ENCODE measurements around the gene PDGFD.

The PDGFD gene

DNA sequence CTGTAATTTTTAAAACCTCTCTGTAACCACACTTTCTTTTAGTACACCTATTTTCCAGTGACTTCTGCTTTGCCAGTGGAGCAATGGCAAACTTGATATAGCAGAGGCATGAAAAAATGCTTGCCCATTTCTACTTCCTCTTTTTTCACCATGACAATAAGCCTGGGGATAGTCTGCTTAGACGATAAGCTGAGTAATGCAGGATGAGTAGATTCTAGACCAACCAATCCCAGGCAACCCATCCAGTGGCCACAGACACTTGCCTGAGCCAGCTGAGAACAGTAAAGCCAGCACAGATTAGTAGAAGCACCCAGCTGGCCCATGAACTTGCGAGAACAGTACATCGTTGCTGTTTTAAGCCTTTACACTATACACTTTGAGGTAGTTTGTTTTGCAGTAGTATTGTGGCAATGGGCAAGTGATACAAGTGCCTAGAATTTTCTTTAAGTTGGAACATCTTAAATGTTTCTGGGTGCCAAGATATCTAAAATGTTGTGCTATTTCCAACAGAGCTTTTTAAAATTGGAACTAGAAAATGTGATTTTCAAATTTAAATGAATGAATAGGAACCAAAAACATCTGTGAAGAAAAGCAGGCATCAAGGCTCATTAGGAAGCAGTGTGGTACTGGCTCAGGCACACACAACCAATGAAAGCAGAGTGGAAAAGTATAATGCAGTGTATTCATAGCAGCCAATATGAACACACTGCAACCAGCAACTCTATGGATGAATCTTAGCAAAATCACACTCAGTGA is 89.8 kb downstream of the PDGFD start:
- H3K36me3 ChIP-seq (ENCODE audit: control insufficient read depth in 4 of 4, insufficient read depth in 4 of 4, low read length in 3 of 4) = no peaks in the 10 kb centered on the region
- no peaks in the 10 kb centered on the region for H3K9me3 ChIP-seq (ENCODE audit: control extremely low read depth in 1 of 5, control insufficient read depth in 4 of 5, insufficient read depth in 2 of 5, low read depth in 1 of 5, low read length in 4 of 5)
- no peak overlapping the region for H3K27ac ChIP-seq (ENCODE audit: insufficient read depth in 1 of 2, low read depth in 1 of 2, low read length in 2 of 2, poor library complexity in 1 of 2, severe bottlenecking in 2 of 2)
- ChIA-PET CTCF (no interaction called here), POLR2A (no interaction called here)
- H3K4me3 ChIP-seq (ENCODE audit: control insufficient read depth in 1 of 7, extremely low read depth in 1 of 7, insufficient read depth in 4 of 7, low read depth in 2 of 7, low read length in 6 of 7) = no peak overlapping the region
- 42% methylated on average over 2 of the region's 3 CpGs for WGBS (ENCODE audit: insufficient coverage)
- H3K27me3 ChIP-seq (replicated peaks in 2 of 5; ENCODE audit: control insufficient read depth in 4 of 5, insufficient read depth in 5 of 5, low read length in 4 of 5) = no peaks in the 10 kb centered on the region
- peak; percentile 80 to 97 (median 95) for DNase-seq
- H3K4me1 ChIP-seq (ENCODE audit: control extremely low read depth in 1 of 4, control insufficient read depth in 4 of 4, insufficient read depth in 4 of 4, low read length in 3 of 4) = peaks cover 3 to 35% (median 16%) of the 10 kb centered on the region in 4 experiments

DNA sequence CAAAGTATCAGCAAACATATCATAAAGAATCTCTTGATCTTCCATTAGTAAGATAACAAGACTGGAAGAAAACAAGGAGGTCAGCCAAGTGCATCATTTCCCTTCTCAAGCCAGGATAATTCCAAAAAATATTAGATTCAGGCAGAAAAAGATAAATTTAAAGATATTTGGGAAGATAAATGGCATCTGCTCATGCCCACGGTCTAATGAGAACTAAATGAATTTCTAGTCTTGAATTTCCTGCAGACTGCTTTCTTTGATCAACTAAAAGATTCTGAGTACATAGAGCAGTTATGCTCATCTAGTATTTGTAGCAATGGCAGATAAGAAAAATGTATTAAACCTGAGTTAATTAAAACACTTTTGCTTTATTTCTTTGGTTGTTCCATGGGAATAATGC is 96.4 kb downstream of the PDGFD start:
- 86% methylated on average over 1 of the region's 1 CpG for WGBS (ENCODE audit: insufficient coverage)
- Histone ChIP-seq H3K9me3 (ENCODE audit: control extremely low read depth in 1 of 5, control insufficient read depth in 4 of 5, insufficient read depth in 2 of 5, low read depth in 1 of 5, low read length in 4 of 5) (peaks cover 0 to 2% (median 0%) of the 10 kb centered on the region in 5 experiments), H3K27ac (ENCODE audit: insufficient read depth in 1 of 2, low read depth in 1 of 2, low read length in 2 of 2, poor library complexity in 1 of 2, severe bottlenecking in 2 of 2) (no peak overlapping the region), H3K36me3 (ENCODE audit: control insufficient read depth in 4 of 4, insufficient read depth in 4 of 4, low read length in 3 of 4) (no peaks in the 10 kb centered on the region), H3K4me3 (ENCODE audit: control insufficient read depth in 1 of 7, extremely low read depth in 1 of 7, insufficient read depth in 4 of 7, low read depth in 2 of 7, low read length in 6 of 7) (no peak overlapping the region), H3K27me3 (replicated peaks in 2 of 5; ENCODE audit: control insufficient read depth in 4 of 5, insufficient read depth in 5 of 5, low read length in 4 of 5) (no peaks in the 10 kb centered on the region), H3K4me1 (ENCODE audit: control extremely low read depth in 1 of 4, control insufficient read depth in 4 of 4, insufficient read depth in 4 of 4, low read length in 3 of 4) (peaks cover 0 to 11% (median under 1%) of the 10 kb centered on the region in 4 experiments)
- DNase-seq = no peak
- ChIA-PET POLR2A (no interaction called here), CTCF (no interaction called here)

DNA sequence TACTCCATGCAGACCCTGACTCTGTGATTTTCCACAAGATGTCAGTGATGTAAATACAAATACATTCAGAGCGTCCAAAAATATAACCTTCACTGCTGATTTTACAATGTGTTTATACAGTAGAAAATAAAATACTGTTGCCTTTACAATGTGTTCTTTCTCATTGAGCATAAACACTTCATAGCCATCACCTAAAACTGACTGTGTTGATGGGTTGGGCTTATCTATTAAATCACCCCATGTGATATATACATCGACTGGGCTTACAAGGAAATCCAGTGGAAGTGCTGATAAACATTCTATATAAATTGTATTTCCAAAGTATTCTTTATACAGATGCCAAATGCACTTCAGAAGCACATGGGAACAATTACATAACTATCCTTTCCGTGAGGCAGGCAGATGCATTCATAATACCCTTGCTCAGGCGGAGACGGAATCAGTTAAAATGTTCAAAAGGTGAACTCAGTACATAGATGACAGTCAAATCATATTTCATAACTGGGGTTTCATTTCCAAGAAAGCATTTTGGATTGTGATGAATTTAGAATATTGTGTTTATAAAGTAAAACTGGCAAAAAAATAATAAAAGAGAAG is 99.8 kb downstream of the PDGFD start:
- no CpG with 5 or more reads among the region's 5 CpGs for WGBS (ENCODE audit: insufficient coverage)
- no peaks in the 10 kb centered on the region for H3K36me3 ChIP-seq (ENCODE audit: control insufficient read depth in 4 of 4, insufficient read depth in 4 of 4, low read length in 3 of 4)
- peaks cover 0 to 2% (median 0%) of the 10 kb centered on the region in 5 experiments for H3K9me3 ChIP-seq (ENCODE audit: control extremely low read depth in 1 of 5, control insufficient read depth in 4 of 5, insufficient read depth in 2 of 5, low read depth in 1 of 5, low read length in 4 of 5)
- ChIA-PET CTCF (no interaction called here), POLR2A (no interaction called here)
- no peak for DNase-seq
- H3K4me1 ChIP-seq (ENCODE audit: control extremely low read depth in 1 of 4, control insufficient read depth in 4 of 4, insufficient read depth in 4 of 4, low read length in 3 of 4) = peaks cover 0 to 16% (median under 1%) of the 10 kb centered on the region in 4 experiments
- no peak overlapping the region for H3K4me3 ChIP-seq (ENCODE audit: control insufficient read depth in 1 of 7, extremely low read depth in 1 of 7, insufficient read depth in 4 of 7, low read depth in 2 of 7, low read length in 6 of 7)
- no peaks in the 10 kb centered on the region for H3K27me3 ChIP-seq (replicated peaks in 2 of 5; ENCODE audit: control insufficient read depth in 4 of 5, insufficient read depth in 5 of 5, low read length in 4 of 5)
- H3K27ac ChIP-seq (ENCODE audit: insufficient read depth in 1 of 2, low read depth in 1 of 2, low read length in 2 of 2, poor library complexity in 1 of 2, severe bottlenecking in 2 of 2) = no peak overlapping the region

DNA sequence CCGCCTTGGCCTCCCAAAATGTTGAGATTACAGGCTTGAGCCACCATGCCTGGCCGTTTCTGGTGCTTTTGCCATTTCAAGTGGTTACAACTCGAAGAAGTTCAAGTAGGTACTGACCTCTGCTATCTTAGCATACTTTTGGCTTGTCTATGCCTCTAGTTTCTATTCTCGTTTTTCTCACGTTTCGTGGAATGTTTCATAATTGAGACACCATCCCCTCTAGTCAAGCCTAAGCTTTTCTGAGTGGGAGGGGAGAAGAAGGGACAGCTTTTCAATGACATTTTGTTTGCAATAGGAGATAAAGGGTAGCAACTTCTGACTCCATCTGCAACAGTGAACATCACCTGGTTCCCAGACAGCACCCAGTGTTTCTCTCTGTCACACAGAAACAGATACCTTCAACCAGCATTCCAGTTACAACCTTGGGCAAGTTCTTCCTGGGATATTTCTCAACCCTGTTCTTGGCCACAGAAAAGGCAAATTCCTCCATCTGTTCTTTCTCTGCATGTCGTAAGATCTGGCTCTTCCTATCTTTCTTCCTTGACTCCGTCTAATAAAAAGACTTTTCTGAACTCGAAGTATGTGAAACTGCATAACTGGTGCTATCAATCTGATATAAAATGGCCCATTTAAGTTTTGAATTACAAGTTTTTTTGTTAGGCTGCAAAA is 102.0 kb downstream of the PDGFD start:
- peaks cover 0 to 2% (median 0%) of the 10 kb centered on the region in 5 experiments for H3K9me3 ChIP-seq (ENCODE audit: control extremely low read depth in 1 of 5, control insufficient read depth in 4 of 5, insufficient read depth in 2 of 5, low read depth in 1 of 5, low read length in 4 of 5)
- no peaks in the 10 kb centered on the region for H3K36me3 ChIP-seq (ENCODE audit: control insufficient read depth in 4 of 4, insufficient read depth in 4 of 4, low read length in 3 of 4)
- H3K4me1 ChIP-seq (ENCODE audit: control extremely low read depth in 1 of 4, control insufficient read depth in 4 of 4, insufficient read depth in 4 of 4, low read length in 3 of 4) = peaks cover 0 to 16% (median under 1%) of the 10 kb centered on the region in 4 experiments
- ChIA-PET CTCF (no interaction called here), POLR2A (no interaction called here)
- no peaks in the 10 kb centered on the region for H3K27me3 ChIP-seq (replicated peaks in 2 of 5; ENCODE audit: control insufficient read depth in 4 of 5, insufficient read depth in 5 of 5, low read length in 4 of 5)
- H3K27ac ChIP-seq (ENCODE audit: insufficient read depth in 1 of 2, low read depth in 1 of 2, low read length in 2 of 2, poor library complexity in 1 of 2, severe bottlenecking in 2 of 2) = no peak overlapping the region
- no peak for DNase-seq
- H3K4me3 ChIP-seq (ENCODE audit: control insufficient read depth in 1 of 7, extremely low read depth in 1 of 7, insufficient read depth in 4 of 7, low read depth in 2 of 7, low read length in 6 of 7) = no peak overlapping the region
- 93% methylated on average over 6 of the region's 9 CpGs for WGBS (ENCODE audit: insufficient coverage)

DNA sequence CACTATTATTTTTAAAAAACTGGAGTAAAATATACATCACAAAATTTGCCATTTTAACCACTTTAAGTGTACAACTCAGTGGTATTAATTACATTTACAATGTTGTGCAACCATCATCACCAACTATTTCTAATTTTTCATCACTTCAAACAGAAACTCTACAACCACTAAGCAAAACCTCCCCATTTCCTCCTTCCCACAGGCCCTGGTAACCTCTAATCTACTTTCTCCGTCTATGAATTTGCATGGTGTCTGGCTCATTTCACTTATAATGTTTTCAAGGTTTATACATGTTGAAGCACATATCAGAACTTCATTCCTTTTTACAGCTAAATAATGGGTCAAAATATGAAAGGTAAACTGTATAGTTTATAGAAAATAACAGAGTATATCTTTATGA is 103.1 kb downstream of the PDGFD start:
- CTCF ChIA-PET = no interaction called here
- 100% methylated on average over 1 of the region's 1 CpG for WGBS (ENCODE audit: insufficient coverage)
- Histone ChIP-seq H3K27me3 (replicated peaks in 2 of 5; ENCODE audit: control insufficient read depth in 4 of 5, insufficient read depth in 5 of 5, low read length in 4 of 5) (no peaks in the 10 kb centered on the region), H3K4me1 (ENCODE audit: control extremely low read depth in 1 of 4, control insufficient read depth in 4 of 4, insufficient read depth in 4 of 4, low read length in 3 of 4) (peaks cover 0 to 16% (median under 1%) of the 10 kb centered on the region in 4 experiments), H3K36me3 (ENCODE audit: control insufficient read depth in 4 of 4, insufficient read depth in 4 of 4, low read length in 3 of 4) (no peaks in the 10 kb centered on the region), H3K4me3 (ENCODE audit: control insufficient read depth in 1 of 7, extremely low read depth in 1 of 7, insufficient read depth in 4 of 7, low read depth in 2 of 7, low read length in 6 of 7) (no peak overlapping the region), H3K9me3 (ENCODE audit: control extremely low read depth in 1 of 5, control insufficient read depth in 4 of 5, insufficient read depth in 2 of 5, low read depth in 1 of 5, low read length in 4 of 5) (peaks cover 0 to 2% (median 0%) of the 10 kb centered on the region in 5 experiments), H3K27ac (ENCODE audit: insufficient read depth in 1 of 2, low read depth in 1 of 2, low read length in 2 of 2, poor library complexity in 1 of 2, severe bottlenecking in 2 of 2) (no peak overlapping the region)
- no peak for DNase-seq
- POLR2A ChIA-PET = no interaction called here

DNA sequence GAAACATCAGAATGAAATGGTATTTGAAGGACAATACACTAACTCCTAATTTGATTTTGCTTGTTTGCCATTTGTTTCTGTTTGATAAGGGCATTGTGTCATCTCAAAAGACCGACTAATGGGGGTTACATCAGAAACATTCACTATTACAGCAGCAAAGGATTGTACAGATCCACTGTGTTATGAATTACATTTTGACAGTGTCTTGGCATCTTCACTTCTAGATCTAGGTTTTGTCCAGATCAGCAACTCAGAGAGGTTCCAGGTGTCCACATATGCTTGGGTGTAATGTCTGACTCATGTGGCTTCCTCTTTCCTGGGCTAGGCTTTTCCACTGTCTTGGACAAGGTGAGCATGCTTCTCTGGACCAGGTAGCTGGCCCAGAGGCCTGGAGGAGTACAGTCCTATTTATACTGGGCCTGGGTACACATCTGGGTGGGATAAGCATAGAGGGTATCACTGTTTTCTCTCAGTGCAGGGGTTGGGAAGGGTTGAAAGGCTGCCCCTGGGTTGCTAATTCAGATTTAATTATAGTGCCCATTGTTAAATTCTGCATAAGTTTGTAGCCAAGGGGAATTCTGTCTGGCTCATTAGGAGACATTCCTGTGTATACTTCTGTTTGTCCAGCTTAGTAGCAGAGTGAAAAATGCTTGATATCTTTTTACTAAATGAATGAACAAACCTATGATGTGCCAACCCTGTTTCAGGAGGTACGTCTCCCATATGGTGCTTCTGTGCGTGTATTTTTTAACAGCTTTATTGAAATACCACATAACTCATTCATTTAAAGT is 103.7 kb downstream of the PDGFD start:
- WGBS (ENCODE audit: insufficient coverage) = no CpG with 5 or more reads among the region's 3 CpGs
- Histone ChIP-seq H3K4me1 (ENCODE audit: control extremely low read depth in 1 of 4, control insufficient read depth in 4 of 4, insufficient read depth in 4 of 4, low read length in 3 of 4) (peaks cover 0 to 16% (median under 1%) of the 10 kb centered on the region in 4 experiments), H3K36me3 (ENCODE audit: control insufficient read depth in 4 of 4, insufficient read depth in 4 of 4, low read length in 3 of 4) (no peaks in the 10 kb centered on the region), H3K9me3 (ENCODE audit: control extremely low read depth in 1 of 5, control insufficient read depth in 4 of 5, insufficient read depth in 2 of 5, low read depth in 1 of 5, low read length in 4 of 5) (peaks cover 0 to 2% (median 0%) of the 10 kb centered on the region in 5 experiments), H3K27me3 (replicated peaks in 2 of 5; ENCODE audit: control insufficient read depth in 4 of 5, insufficient read depth in 5 of 5, low read length in 4 of 5) (no peaks in the 10 kb centered on the region), H3K27ac (ENCODE audit: insufficient read depth in 1 of 2, low read depth in 1 of 2, low read length in 2 of 2, poor library complexity in 1 of 2, severe bottlenecking in 2 of 2) (no peak overlapping the region), H3K4me3 (ENCODE audit: control insufficient read depth in 1 of 7, extremely low read depth in 1 of 7, insufficient read depth in 4 of 7, low read depth in 2 of 7, low read length in 6 of 7) (no peak overlapping the region)
- peak in 1 of 3 donors; percentile 21 for DNase-seq
- ChIA-PET CTCF (no interaction called here), POLR2A (no interaction called here)

Data from common myeloid progenitor, CD34-positive (primary cell).